ENCODE data around the gene FOXP2. TPM values are rescaled to one million over a fixed set of nuclear protein-coding genes. Genes with fewer than 3 reads are reported as not detected.
"Not testable (repeated sequence)": the region's sequence is repeated elsewhere in the genome, so short reads cannot be mapped to it uniquely, and the experiment has no call there.

FOXP2 gene
- total RNA-seq, 1 experiment from 2014 or later = not detected

GRCh38 chr7:114384346-114384745 is 30.3 kb upstream of the FOXP2 start:
- H4K20me1 ChIP-seq (ENCODE audit: low read length); H3K4me1 ChIP-seq (ENCODE audit: insufficient read depth, low read length); H3F3A ChIP-seq (ENCODE audit: low read length, unreplicated experiment); H2AFZ ChIP-seq (ENCODE audit: low read length); DNase-seq; H3K4me3 ChIP-seq (ENCODE audit: low read length); H3K4me2 ChIP-seq (ENCODE audit: low read length); H3K9me2 ChIP-seq (replicated peaks; ENCODE audit: low read length); ATAC-seq; BruUV-seq (replicated peaks); H3K79me2 ChIP-seq (ENCODE audit: low read length); H3K9me3 ChIP-seq (ENCODE audit: low read length); CTCF ChIA-PET; H3K27ac ChIP-seq (ENCODE audit: low read length); intact Hi-C loops (cut with micrococcal nuclease); POLR2A ChIA-PET (ENCODE audit: unreplicated experiment); H3K9ac ChIP-seq (ENCODE audit: low read length); H3K36me3 ChIP-seq (ENCODE audit: low read depth, low read length): not testable (repeated sequence)
- H3K27me3 ChIP-seq (ENCODE audit: low read length) = peaks cover 14% of the 10 kb centered on the region; the same call in 1 of the 2 replicates

GRCh38 chr7:114388021-114388420 is 26.6 kb upstream of the FOXP2 start:
- no TSS peak for BruUV-seq (replicated peaks)
- ATAC-seq = no peak
- CTCF ChIA-PET = no interaction called here
- H3K36me3 ChIP-seq (ENCODE audit: low read depth, low read length) = no peaks in the 10 kb centered on the region
- H3K9me3 ChIP-seq (ENCODE audit: low read length) = no peaks in the 10 kb centered on the region
- no peak overlapping the region for H3K4me3 ChIP-seq (ENCODE audit: low read length)
- intact Hi-C loops (cut with micrococcal nuclease) = no loop called here
- no peaks in the 10 kb centered on the region for H4K20me1 ChIP-seq (ENCODE audit: low read length)
- TF ChIP-seq EZH2phosphoT487 (IDR thresholded peaks at IDR 0.05; ENCODE audit: borderline replicate concordance, low read length) (no peak), EZH2 (IDR thresholded peaks at IDR 0.05; ENCODE audit: low read length, unreplicated experiment) (no peak), CTCF (conservative IDR thresholded peaks at IDR 0.05; ENCODE audit: low read depth, low read length) (no peak)
- H3K4me1 ChIP-seq (ENCODE audit: insufficient read depth, low read length) = no peaks in the 10 kb centered on the region
- POLR2A ChIA-PET (ENCODE audit: unreplicated experiment) = no interaction called here
- H3K9me2 ChIP-seq (replicated peaks; ENCODE audit: low read length) = no peaks in the 10 kb centered on the region
- H3K9ac ChIP-seq (ENCODE audit: low read length) = no peak overlapping the region
- no peak overlapping the region for H3K27ac ChIP-seq (ENCODE audit: low read length)
- H3K27me3 ChIP-seq (ENCODE audit: low read length) = peaks cover 14% of the 10 kb centered on the region; the same call in 1 of the 2 replicates
- H3K79me2 ChIP-seq (ENCODE audit: low read length) = no peaks in the 10 kb centered on the region
- H3F3A ChIP-seq (ENCODE audit: low read length, unreplicated experiment) = no peaks in the 10 kb centered on the region
- no peak overlapping the region for H3K4me2 ChIP-seq (ENCODE audit: low read length)
- DNase-seq = no peak
- no peak overlapping the region for H2AFZ ChIP-seq (ENCODE audit: low read length)

- no peaks in the 10 kb centered on the region for H3F3A ChIP-seq (ENCODE audit: low read length, unreplicated experiment)
- no peak overlapping the region for H3K27ac ChIP-seq (ENCODE audit: low read length)
- no peaks in the 10 kb centered on the region for H4K20me1 ChIP-seq (ENCODE audit: low read length)
- BruUV-seq (replicated peaks) = no TSS peak
- no peaks in the 10 kb centered on the region for H3K36me3 ChIP-seq (ENCODE audit: low read depth, low read length)
- no peak for TF ChIP-seq EZH2phosphoT487 (IDR thresholded peaks at IDR 0.05; ENCODE audit: borderline replicate concordance, low read length)
- TF ChIP-seq CTCF (conservative IDR thresholded peaks at IDR 0.05; ENCODE audit: low read depth, low read length) = no peak
- TF ChIP-seq EZH2 (IDR thresholded peaks at IDR 0.05; ENCODE audit: low read length, unreplicated experiment) = no peak
- intact Hi-C loops (cut with micrococcal nuclease) = no loop called here
- H3K79me2 ChIP-seq (ENCODE audit: low read length) = no peaks in the 10 kb centered on the region
- POLR2A ChIA-PET (ENCODE audit: unreplicated experiment) = no interaction called here
- H2AFZ ChIP-seq (ENCODE audit: low read length) = no peak overlapping the region
- no peak overlapping the region for H3K4me2 ChIP-seq (ENCODE audit: low read length)
- DNase-seq (no peak), ATAC-seq (no peak)
- no peaks in the 10 kb centered on the region for H3K9me3 ChIP-seq (ENCODE audit: low read length)
- no peak overlapping the region for H3K4me3 ChIP-seq (ENCODE audit: low read length)
- CTCF ChIA-PET = no interaction called here
- H3K4me1 ChIP-seq (ENCODE audit: insufficient read depth, low read length) = no peaks in the 10 kb centered on the region
- H3K9me2 ChIP-seq (replicated peaks; ENCODE audit: low read length) = no peaks in the 10 kb centered on the region
- H3K9ac ChIP-seq (ENCODE audit: low read length) = no peak overlapping the region
- no peaks in the 10 kb centered on the region for H3K27me3 ChIP-seq (ENCODE audit: low read length)
Measured at GRCh38 chr7:114392686-114393085, 21.9 kb upstream of the FOXP2 start.
